H1 (cell line): ENCODE data around the gene PI4K2A. TPM values are rescaled to one million over a fixed set of nuclear protein-coding genes. Genes with fewer than 3 reads are reported as not detected.

ENCODE experiments used
- BRCA1 ChIP-seq: IDR thresholded peaks from 2 replicates; pipeline ENCODE4 v1.6.1; 2012; ENCODE audit warnings: low read depth, low read length, improper control_type of control experiment
- CHD1 ChIP-seq: IDR thresholded peaks from 2 replicates; pipeline ENCODE4 v1.6.1; 2012; ENCODE audit warnings: low read depth, low read length, improper control_type of control experiment
- CHD7 ChIP-seq: fragments of 300-600 bp; sonication (generic); IDR thresholded peaks from 2 replicates; pipeline ENCODE4 v1.7.1; 2012; ENCODE audit warnings: low read length, moderate library complexity, mild to moderate bottlenecking, inconsistent platforms; ENCODE audit not compliant: insufficient replicate concordance
- CTBP2 ChIP-seq: IDR thresholded peaks from 2 replicates; pipeline ENCODE4 v1.7.0; 2011; ENCODE audit warnings: borderline replicate concordance, mild to moderate bottlenecking, moderate library complexity, mixed read lengths, low read length; ENCODE audit not compliant: insufficient read depth, insufficient read length
- FOSL1 ChIP-seq: IDR thresholded peaks from 2 replicates; pipeline ENCODE4 v1.6.1; 2011; ENCODE audit warnings: mild to moderate bottlenecking, low read depth, low read length, moderate library complexity; ENCODE audit not compliant: insufficient read depth
- GABPA ChIP-seq: IDR thresholded peaks from 2 replicates; pipeline ENCODE4 v1.6.1; 2011; ENCODE audit warnings: mild to moderate bottlenecking, low read length, moderate library complexity, borderline replicate concordance; ENCODE audit not compliant: insufficient read depth
- JUND ChIP-seq: IDR thresholded peaks from 2 replicates; pipeline ENCODE4 v1.6.1; 2011; ENCODE audit warnings: mild to moderate bottlenecking, improper control_type of control experiment, low read length
- NRF1 ChIP-seq: IDR thresholded peaks from 2 replicates; pipeline ENCODE4 v1.6.1; 2011; ENCODE audit warnings: mild to moderate bottlenecking, low read depth, low read length, improper control_type of control experiment
- SIRT6 ChIP-seq: IDR thresholded peaks from one replicate; pipeline ENCODE4 v1.7.1; 2012; ENCODE audit warnings: low read length, inconsistent platforms
- TCF12 ChIP-seq: IDR thresholded peaks from 2 replicates; pipeline ENCODE4 v1.6.1; 2011; ENCODE audit warnings: low read depth, mild to moderate bottlenecking, low read length
- TEAD4 ChIP-seq: IDR thresholded peaks from 2 replicates; pipeline ENCODE4 v1.6.1; 2012; ENCODE audit warnings: low read depth, low read length, inconsistent platforms, mixed read lengths
- polyA plus RNA-seq, 7 experiments: library from polyadenylated mRNA; depleted of rRNA in 3 of 7; stranded (reverse) in 5 of 7; unstranded in 2 of 7; fragments of >200 nt in 5 of 7; fragments of 200-250 nt in 2 of 7; gene quantifications; 1 replicate in 5 of 7; 2 replicates in 1 of 7; 4 replicates in 1 of 7; pipeline versions ENCODE4 v1.2.1 to v1.2.3, GENCODE V29; 2011 to 2013; ENCODE audit warnings: missing spikeins in 2 of 7, mixed read lengths in 2 of 7
- total RNA-seq: library from RNA; stranded (reverse); fragmentation: NEBNext Ultra II Directional; extraction: Animal tissue kit (Norgen Biotek cat#: 25700); gene quantifications from 2 replicates; pipeline ENCODE4 v1.2.1, GENCODE V29; 2021

Gene PI4K2A
- total and polyA plus RNA-seq, 2 of the 8 experiments (the other 6 are each of a cell fraction or from before 2014, with no cell fraction given), result 20.7 to 21.9 TPM

- no peak for TF ChIP-seq CHD7
- TF ChIP-seq TCF12, result 0 out of 2 replicates have a peak, but pooled peaks have one; percentile 19
- no peak for TF ChIP-seq BRCA1
- TF ChIP-seq NRF1, result no peak
- TF ChIP-seq CTBP2, result no peak
- TF ChIP-seq TEAD4, result no peak
- 0 out of 2 replicates have a peak, but pooled peaks have one; percentile 59 for TF ChIP-seq GABPA
- no peak for TF ChIP-seq JUND
- TF ChIP-seq SIRT6, result no peak
- TF ChIP-seq CHD1, result no peak; the same call in 1 of the 2 replicates
- no peak for TF ChIP-seq FOSL1
These were observed 73.4 kb downstream of the PI4K2A start (continued) for GRCh38 chr10:97713826-97714400.
